ENCODE measurements around the gene VIT.
A peak's percentile ranks its signal among the peaks of the same experiment; 100 is the strongest.

VIT gene

GRCh38 chr2:36710858-36711515 lies 14.5 kb downstream of the VIT start:
- DNase-seq, result no peak

GRCh38 chr2:36711741-36712314 lies 15.3 kb downstream of the VIT start:
- DNase-seq, result no peak

DNA sequence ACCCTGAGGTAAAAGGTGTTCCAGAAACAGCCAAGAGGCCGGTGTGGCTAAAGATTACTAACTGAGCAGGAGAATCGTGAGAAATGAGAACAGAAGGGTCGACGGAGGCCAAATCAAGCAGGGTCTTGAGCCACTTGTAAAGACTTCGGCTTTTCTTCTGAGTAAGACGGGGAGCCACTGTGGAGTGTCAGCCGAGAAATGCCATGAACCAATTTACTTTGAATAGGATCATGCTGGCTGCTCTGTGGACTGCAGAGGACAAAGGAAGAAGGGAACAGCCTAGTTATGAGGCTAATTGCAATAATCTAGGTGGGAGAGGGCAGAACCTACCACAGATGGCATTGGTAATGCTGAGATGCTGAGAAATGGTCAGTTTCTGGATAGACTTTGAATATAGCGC lies 16.8 kb downstream of the VIT start:
- DNase-seq, result peak; percentile 16

GRCh38 chr2:36716111-36716510 lies 19.6 kb downstream of the VIT start:
- no peak for DNase-seq

DNA sequence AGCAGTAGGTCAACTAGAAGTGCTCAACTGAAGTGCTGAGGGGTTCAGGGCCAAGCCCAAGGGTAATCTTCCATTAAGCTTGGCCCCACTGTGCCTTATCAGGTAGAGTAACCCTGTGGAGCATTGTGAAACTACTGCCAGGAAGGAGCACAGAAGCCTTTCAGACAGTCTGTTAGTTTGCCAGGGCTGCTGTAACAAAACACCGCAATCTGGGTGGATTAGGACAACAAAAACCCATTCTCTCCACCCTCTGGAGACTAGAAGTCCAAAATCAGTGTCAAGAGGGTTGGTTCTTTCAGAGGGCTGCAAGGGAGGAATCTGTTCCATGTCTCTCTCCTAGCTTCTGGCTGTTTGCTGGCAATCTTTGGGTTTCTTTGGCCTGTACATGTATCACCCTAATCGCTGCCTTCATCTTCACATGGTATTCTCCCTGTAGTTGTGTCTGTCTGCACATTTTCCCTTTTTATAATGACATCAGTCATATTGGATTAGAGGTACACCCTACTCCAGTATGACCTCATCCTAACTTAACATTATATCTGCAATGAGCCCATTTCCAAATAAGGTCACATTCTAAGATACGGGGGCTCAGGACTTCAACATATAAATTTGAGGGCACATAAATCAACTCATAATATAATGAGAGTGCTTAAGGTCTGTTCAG lies 21.2 kb downstream of the VIT start:
- DNase-seq, result no peak

DNA sequence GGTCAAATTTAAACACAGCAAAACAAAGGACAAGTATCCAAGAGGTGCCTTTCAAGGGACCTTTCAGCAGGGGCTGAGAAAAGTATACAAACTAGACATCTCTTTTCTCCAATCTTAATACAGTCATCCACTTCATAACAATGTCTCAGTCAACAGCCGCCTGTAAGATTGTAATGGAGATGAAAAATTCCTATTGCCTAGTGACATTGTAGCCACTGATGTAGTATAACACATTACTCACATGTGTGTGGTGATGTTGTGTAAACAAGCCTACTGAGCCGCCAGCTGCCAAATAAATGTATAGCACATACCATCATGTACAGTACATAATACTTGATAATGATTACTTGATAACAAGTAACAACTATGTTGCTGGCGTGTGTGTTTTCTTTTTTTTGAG lies 31.0 kb downstream of the VIT start:
- no peak for DNase-seq

DNA sequence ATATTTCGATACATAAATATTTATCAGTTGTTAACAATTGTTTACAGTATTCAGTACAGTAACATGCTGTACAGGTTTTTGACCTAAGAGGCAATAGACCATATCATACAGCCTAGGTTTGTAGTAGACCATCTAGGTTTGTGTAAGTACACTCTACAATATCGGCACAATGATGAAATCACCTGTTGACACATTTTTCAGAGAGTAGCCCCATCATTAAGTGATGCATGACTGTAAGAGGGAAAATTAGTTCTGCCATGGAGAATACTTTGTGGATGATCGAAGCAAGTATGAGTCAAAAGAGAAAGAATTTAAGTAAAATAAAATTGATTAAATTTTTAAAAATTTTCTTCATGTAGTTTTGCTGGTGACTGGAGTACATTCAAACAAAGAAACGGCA lies 32.6 kb downstream of the VIT start:
- no peak for DNase-seq

- no peak for DNase-seq
Measured at GRCh38 chr2:36731941-36732672, 35.6 kb downstream of the VIT start.

- no peak for DNase-seq
Measured at GRCh38 chr2:36732673-36733036, 36.1 kb downstream of the VIT start.

DNA sequence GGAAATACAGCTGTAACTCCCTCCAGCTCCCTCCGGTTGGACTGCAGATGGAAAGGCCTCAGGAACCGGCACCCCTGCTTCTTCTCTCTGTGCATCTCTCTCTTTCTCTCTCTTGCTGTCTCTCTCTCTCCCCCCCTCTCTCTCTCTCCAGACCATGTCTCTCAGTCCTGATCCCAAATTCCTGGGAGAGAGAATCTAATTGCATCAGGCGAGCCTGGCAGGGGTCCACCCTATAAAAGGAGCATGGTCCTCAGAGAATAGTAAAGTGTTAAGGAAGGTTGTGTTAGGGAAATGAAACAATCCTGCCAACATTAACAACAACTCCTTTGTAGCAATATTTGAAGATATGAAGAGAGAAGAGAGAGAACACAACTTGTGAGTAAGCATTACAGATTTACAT lies 36.7 kb downstream of the VIT start:
- DNase-seq, result no peak

DNA sequence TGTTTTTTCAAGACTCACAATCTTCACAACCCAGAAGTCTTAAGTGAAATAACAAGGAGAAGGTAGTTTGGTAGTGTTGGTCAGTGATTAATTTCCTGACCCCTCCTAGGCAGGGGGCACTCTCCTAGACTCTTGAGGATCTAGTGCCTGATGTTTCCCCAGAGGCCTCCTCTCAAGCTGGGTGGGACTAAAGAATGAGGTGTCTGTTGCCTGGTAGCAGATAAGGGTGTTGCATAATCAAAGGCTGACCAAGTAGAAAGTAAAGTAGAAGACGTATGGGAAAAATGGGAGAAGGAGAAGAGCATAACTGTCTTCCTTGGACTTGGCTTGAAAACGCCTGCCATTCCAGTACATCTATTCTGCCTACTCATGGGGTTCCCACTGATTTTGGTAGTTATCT lies 37.8 kb downstream of the VIT start:
- DNase-seq, result no peak

DNA sequence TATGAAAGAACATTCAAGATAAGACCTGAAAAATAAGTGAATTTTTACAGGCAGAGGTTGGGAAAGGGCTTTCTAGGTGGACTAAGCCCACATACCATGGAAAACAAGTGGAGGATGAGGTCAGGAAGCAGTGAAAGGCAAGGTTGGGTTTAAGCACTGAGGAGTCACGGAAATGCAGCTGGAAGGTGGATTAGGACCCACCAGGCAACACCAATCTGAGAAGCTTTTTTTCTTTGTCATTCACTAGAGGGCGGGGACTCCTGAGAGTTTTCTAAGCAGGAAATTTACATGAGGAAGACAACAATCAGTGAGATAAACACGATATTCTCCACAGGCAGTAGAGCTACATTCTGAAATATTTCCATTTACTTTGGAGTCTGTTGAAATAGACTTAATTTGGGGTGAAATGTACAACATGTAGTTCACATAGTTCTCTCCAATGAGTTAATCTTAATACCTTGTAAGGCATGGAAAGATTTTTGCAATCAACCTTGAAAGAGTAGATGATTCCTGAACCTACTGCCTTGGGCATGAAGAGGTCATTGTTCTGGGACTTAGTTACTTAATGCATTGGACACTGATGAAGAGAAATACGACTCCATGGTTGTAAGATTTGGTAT lies 40.7 kb downstream of the VIT start:
- DNase-seq, result no peak

DNA sequence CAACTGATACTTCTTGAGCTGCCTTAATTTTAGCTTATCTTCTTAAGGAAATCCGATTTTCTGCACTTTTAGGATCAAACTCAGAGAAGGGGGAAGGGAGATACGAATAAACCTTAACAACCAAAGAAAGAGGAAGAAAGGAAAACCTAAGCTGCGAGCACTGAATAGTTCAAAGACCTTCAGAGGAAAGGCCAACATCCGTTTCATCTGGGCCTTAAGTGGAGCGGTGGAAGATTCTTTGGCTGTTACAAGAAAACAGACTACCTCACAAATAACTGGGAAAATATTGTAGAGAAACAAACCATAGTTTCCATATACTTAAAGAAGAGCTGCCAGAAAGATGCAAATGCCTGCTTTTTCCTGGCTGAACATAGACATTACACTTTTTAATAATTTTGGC lies 43.6 kb downstream of the VIT start:
- no peak for DNase-seq

DNA sequence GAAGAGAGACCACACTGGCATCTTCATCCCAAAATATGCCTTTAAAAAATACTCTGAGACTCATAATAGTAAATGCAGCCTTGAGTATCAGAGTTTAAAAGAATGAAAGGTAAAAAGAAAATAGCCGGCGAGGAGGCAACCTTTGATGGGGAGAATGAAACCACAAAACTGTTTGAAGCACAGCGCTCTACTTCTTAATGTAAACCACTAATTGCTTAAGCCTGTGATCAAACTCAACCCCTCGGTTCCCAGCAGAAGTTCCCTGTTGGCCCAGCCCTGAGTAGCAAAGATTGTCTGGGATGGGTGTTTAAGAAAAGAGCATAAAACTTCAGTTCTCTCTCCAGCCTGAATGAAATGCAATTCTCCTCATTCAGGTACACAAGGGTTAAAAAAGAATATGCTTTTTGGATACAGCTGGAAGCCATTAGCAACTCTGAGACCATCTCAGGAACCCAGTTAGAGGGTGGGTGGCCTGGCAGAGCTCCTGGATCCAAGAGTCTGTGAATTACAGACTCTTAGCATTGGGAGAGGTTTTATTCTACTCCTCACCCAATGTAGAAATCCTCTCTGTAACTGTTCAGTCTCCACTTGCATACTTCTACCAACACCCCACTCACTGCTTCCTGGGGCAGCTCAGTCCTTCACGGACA lies 44.8 kb downstream of the VIT start:
- no peak for DNase-seq

DNA sequence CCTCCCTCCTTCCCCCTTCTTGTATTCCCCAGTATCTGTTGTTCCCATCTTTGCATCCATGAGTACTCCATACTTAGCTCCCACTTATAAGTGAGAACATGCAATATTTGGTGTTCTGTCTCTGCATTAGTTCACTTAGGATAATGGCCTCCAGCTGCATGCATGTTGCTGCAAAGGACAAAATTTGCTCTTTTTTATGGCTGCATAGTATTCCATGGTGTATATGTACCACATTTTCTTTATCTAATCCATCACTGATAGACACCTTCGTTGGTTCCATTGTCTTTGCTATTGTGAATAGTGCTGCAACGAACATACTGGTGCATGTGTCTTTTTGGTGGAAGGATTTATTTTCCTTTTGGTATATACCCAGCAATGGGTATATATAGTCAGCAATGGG lies 47.4 kb downstream of the VIT start:
- no peak for DNase-seq

- DNase-seq, result no peak
Measured at GRCh38 chr2:36748166-36748565, 51.7 kb downstream of the VIT start.

GRCh38 chr2:36750101-36750500 lies 53.6 kb downstream of the VIT start:
- DNase-seq, result no peak

GRCh38 chr2:36753706-36754221 lies 57.3 kb downstream of the VIT start:
- DNase-seq, result no peak

GRCh38 chr2:36754578-36754977 lies 58.1 kb downstream of the VIT start:
- no peak for DNase-seq

DNA sequence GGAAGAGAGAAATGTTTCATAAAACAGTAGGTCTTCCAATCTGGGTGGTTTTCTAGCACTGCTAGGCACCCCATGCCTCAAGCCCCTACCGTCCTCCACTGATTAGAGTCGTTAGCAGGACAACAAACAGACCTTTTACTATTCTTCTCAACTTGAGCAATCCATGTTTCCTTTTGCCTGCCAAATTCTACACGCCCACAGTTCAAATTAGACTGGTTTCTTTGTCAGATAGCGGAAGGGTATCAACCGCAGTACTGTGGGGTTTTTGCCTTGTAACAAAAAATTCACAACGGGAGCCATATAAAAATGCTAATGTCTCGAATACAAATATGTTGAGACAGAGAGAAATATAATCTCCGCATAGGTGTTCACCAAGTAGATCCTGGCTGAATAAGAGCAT lies 59.9 kb downstream of the VIT start:
- no peak for DNase-seq

GRCh38 chr2:36762764-36763490 lies 66.4 kb downstream of the VIT start:
- DNase-seq, result no peak

GRCh38 chr2:36769106-36769505 lies 72.6 kb downstream of the VIT start:
- DNase-seq, result no peak

Data from retina (tissue), 1 donor.